ENCODE measurements around the gene SNX9. TPM values are rescaled to one million over a fixed set of nuclear protein-coding genes. Genes with fewer than 3 reads are reported as not detected.

SNX9 gene
- total RNA-seq (2022) (27.4 and 29.5 TPM in 2 replicates), Bru-seq, nascent RNA (percentile 84 among the genes with signal in this experiment), BruChase-seq, experiment 1, labeled RNA remaining after a 2-hour chase (percentile 71 among the genes with signal in this experiment), BruChase-seq, experiment 2, labeled RNA remaining after a 6-hour chase (percentile 70 among the genes with signal in this experiment)
- long read RNA-seq, full-length matches to known transcripts: 78 of 95 reads
- long read RNA-seq, partial matches to known transcripts: 6 of 95 reads
- long read RNA-seq, other reads (novel, unspliced or antisense): 11 of 95 reads

GRCh38 chr6:157823001-157823527, at the start of gene SNX9:
Gene SNX9 (plus strand): TSS chr6:157823246. CDS start chr6:157823435, 189 bp downstream.
- BruUV-seq (replicated peaks): no TSS peak
- peaks cover 8% of the 10 kb centered on the region for H3K36me3 Mint-ChIP-seq (ENCODE audit: insufficient read depth, unreplicated experiment)
- H3K27ac Mint-ChIP-seq (ENCODE audit: unreplicated experiment): peak within 1 kb of the TSS; percentile 93
- intact Hi-C loops (cut with micrococcal nuclease; ENCODE audit: unreplicated experiment): no loop called here
- Histone ChIP-seq H3K27me3 (replicated peaks; ENCODE audit: control insufficient read depth, insufficient read depth, low read length) (no peaks in the 10 kb centered on the region), H3K36me3 (ENCODE audit: control insufficient read depth, insufficient read depth, low read length) (no peaks in the 10 kb centered on the region), H3K4me1 (peaks cover 22% of the 10 kb centered on the region), H3K9me3 (no peaks in the 10 kb centered on the region; the same call in 1 of the 2 replicates), H3K4me3 (ENCODE audit: low read depth, low read length) (peak within 1 kb of the TSS; percentile 92)
- no peaks in the 10 kb centered on the region for H3K27me3 Mint-ChIP-seq (ENCODE audit: insufficient read depth, unreplicated experiment)
- ChIA-PET CTCF (no interaction called here), POLR2A (no interaction called here)
- DNase-seq: peak; percentile 68 to 82
- no peak for TF ChIP-seq CTCF (IDR thresholded peaks at IDR 0.05; ENCODE audit: insufficient read depth in 1 of 2, low read depth in 1 of 2, low read length in 1 of 2, severe bottlenecking in 1 of 2, unreplicated experiment in 1 of 2)
- H3K9me3 Mint-ChIP-seq (ENCODE audit: unreplicated experiment): no peaks in the 10 kb centered on the region
- H3K4me1 Mint-ChIP-seq (ENCODE audit: low read depth, unreplicated experiment): peaks cover 9% of the 10 kb centered on the region
- H3K4me3 Mint-ChIP-seq (ENCODE audit: unreplicated experiment): peak within 1 kb of the TSS; percentile 93

DNA sequence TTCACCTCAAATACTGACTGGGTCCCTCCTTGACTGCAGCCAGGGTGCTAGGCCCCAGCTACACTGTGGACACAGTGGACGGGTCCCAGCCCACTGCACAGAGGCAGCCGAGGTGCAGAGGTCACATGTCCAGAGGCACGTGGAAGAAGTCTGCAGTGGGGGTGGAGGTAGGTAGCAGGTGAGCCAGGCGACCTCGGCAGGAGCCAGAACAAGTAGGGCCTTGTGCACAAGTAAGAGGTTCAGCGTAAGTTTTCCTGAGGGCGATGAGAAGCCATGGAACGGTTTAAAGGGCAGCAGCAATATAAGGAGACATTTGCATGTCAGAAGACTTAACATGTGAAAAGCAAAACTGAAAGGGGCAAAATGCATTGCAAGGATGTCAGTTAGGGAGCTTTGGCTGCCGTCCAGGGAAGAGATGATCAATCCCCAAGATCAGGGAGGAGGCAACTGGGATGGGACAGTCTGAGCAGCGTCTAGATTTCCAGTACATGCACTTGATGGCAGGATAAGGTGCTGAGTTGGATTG, 49.7 kb upstream of the SNX9 start:
- CTCF ChIA-PET: no interaction called here
- POLR2A ChIA-PET: no interaction called here
- Mint-ChIP-seq H3K4me1 (ENCODE audit: low read depth, unreplicated experiment) (peaks cover 22% of the 10 kb centered on the region), H3K36me3 (ENCODE audit: insufficient read depth, unreplicated experiment) (peaks cover 15% of the 10 kb centered on the region), H3K27ac (ENCODE audit: unreplicated experiment) (peak overlapping the region; percentile 30), H3K4me3 (ENCODE audit: unreplicated experiment) (no peak overlapping the region), H3K27me3 (ENCODE audit: insufficient read depth, unreplicated experiment) (no peaks in the 10 kb centered on the region), H3K9me3 (ENCODE audit: unreplicated experiment) (peaks cover 11% of the 10 kb centered on the region)
- no peak for TF ChIP-seq CTCF (IDR thresholded peaks at IDR 0.05; ENCODE audit: insufficient read depth in 1 of 2, low read depth in 1 of 2, low read length in 1 of 2, severe bottlenecking in 1 of 2, unreplicated experiment in 1 of 2)
- intact Hi-C loops (cut with micrococcal nuclease; ENCODE audit: unreplicated experiment): no loop called here
- H3K9me3 ChIP-seq: no peaks in the 10 kb centered on the region
- no peaks in the 10 kb centered on the region for H3K4me1 ChIP-seq
- no peak overlapping the region for H3K4me3 ChIP-seq (ENCODE audit: low read depth, low read length)
- H3K36me3 ChIP-seq (ENCODE audit: control insufficient read depth, insufficient read depth, low read length): no peaks in the 10 kb centered on the region
- BruUV-seq (replicated peaks): no TSS peak
- no peak for DNase-seq
- H3K27me3 ChIP-seq (replicated peaks; ENCODE audit: control insufficient read depth, insufficient read depth, low read length): no peaks in the 10 kb centered on the region

DNA sequence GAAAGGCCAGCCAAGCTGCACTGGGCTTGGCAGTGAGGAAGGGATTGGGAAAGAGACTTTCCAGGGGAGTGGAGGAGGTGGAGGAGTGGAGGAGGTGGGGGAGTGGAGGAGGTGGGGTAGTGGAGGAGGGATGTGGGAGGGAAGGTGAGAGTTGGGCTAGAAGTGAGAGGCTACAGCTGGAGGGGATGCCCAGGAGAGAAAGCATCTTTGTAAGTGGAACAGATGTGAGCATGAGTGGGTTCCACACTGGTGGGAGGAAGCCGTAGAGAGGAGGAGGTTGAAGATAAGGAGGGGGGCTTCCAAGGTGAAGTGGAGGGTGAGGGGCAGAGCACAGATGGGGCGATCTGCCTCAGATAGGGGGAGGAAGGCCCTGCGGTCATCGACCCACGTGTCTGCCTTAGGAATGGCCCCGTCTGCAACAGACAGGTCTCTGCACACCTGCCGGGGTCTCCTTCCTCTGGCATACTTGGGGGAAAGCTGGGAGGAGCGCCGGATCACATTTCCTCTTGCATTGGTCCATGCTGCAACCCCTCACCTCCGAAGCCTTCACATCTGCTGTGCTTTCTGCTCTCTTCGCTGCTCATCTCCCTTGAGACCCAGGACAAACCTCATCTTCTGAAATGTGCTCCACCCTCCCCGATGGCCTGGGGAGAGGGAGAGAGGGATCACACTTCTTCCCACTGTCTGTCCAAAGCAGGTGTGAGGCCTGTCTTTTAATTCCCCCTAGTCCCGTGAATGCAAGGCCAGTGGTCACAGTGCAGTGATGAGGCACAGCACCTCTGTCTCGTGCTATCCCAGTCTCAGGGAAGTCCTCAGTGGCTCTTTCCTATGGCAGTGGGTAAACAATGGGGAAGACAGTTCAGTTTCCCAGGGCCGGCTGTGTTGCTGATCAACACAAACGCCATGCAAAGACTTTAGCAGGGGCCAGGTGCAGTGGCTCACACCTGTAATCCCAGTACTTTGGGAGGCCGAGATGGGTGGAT, 48.6 kb upstream of the SNX9 start:
- POLR2A ChIA-PET: no interaction called here
- peaks cover 11% of the 10 kb centered on the region for H3K9me3 Mint-ChIP-seq (ENCODE audit: unreplicated experiment)
- H3K9me3 ChIP-seq: no peaks in the 10 kb centered on the region
- intact Hi-C loops (cut with micrococcal nuclease; ENCODE audit: unreplicated experiment): no loop called here
- H3K4me1 ChIP-seq: 0 out of 2 replicates have a peak, but pooled peaks cover under 1% of the 10 kb centered on the region
- no peak for DNase-seq
- H3K4me3 ChIP-seq (ENCODE audit: low read depth, low read length): no peak overlapping the region
- no peaks in the 10 kb centered on the region; the same call in 1 of the 2 replicates for H3K27me3 ChIP-seq (replicated peaks; ENCODE audit: control insufficient read depth, insufficient read depth, low read length)
- BruUV-seq (replicated peaks): no TSS peak
- no peak overlapping the region for H3K4me3 Mint-ChIP-seq (ENCODE audit: unreplicated experiment)
- H3K4me1 Mint-ChIP-seq (ENCODE audit: low read depth, unreplicated experiment): peaks cover 19% of the 10 kb centered on the region
- H3K27ac Mint-ChIP-seq (ENCODE audit: unreplicated experiment): no peak overlapping the region
- no peaks in the 10 kb centered on the region for H3K36me3 ChIP-seq (ENCODE audit: control insufficient read depth, insufficient read depth, low read length)
- CTCF ChIA-PET: no interaction called here
- H3K27me3 Mint-ChIP-seq (ENCODE audit: insufficient read depth, unreplicated experiment): no peaks in the 10 kb centered on the region
- no peak for TF ChIP-seq CTCF (IDR thresholded peaks at IDR 0.05; ENCODE audit: insufficient read depth in 1 of 2, low read depth in 1 of 2, low read length in 1 of 2, severe bottlenecking in 1 of 2, unreplicated experiment in 1 of 2)
- H3K36me3 Mint-ChIP-seq (ENCODE audit: insufficient read depth, unreplicated experiment): peaks cover 15% of the 10 kb centered on the region

Data from Caco-2 (cell line).